ENCODE data around the gene ASPN.

DNA sequence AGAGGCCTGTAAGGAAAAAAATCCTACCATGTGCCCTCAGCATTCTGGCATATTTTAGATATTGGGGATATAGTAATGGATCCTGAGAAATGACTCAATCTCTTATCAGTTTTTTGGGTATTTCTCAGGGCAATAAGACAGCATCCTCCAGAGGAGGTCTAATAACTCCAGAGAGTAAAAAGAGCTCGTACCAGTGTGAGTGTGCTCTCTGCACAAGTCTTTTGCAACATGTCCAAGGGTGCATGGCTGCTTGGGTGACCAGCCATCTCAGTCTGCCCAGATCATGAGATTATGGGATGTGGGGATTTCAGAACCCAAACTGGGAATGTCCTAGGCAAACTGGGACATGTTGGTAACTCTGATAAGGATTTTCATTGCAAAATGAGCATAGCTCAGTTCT is 15.3 kb downstream of the ASPN start:
- TF ChIP-seq POLR2A (IDR thresholded peaks at IDR 0.05) = no peak
- TF ChIP-seq, protein P1, sequence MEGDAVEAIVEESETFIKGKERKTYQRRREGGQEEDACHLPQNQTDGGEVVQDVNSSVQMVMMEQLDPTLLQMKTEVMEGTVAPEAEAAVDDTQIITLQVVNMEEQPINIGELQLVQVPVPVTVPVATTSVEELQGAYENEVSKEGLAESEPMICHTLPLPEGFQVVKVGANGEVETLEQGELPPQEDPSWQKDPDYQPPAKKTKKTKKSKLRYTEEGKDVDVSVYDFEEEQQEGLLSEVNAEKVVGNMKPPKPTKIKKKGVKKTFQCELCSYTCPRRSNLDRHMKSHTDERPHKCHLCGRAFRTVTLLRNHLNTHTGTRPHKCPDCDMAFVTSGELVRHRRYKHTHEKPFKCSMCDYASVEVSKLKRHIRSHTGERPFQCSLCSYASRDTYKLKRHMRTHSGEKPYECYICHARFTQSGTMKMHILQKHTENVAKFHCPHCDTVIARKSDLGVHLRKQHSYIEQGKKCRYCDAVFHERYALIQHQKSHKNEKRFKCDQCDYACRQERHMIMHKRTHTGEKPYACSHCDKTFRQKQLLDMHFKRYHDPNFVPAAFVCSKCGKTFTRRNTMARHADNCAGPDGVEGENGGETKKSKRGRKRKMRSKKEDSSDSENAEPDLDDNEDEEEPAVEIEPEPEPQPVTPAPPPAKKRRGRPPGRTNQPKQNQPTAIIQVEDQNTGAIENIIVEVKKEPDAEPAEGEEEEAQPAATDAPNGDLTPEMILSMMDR (IDR thresholded peaks at IDR 0.05 in 4 of 5, conservative IDR thresholded peaks at IDR 0.05 in 1 of 5) = no peak
